Gastroesophageal sphincter (tissue), 3 donors: ENCODE measurements around the gene NCOA3.

Experiments used
- CTCF ChIP-seq, 4 experiments: fragments of 200-600 bp in 2 of 4; fragments of 450-650 bp in 2 of 4; sonication (generic) in 1 of 4; IDR thresholded peaks; one replicate each; pipeline ENCODE4 v1.5.1; 2017 to 2019; ENCODE audit warnings: antibody characterized with exemption in 4 of 4, mild to moderate bottlenecking in 2 of 4, moderate library complexity in 2 of 4
- POLR2A ChIP-seq, 2 donors: fragments of 450-650 bp; IDR thresholded peaks; one replicate each; pipeline ENCODE4 v1.6.1; 2017; ENCODE audit warnings: antibody characterized with exemption in 2 of 2, mild to moderate bottlenecking in 2 of 2, moderate library complexity in 1 of 2
- POLR2AphosphoS5 ChIP-seq: sonication (generic); formaldehyde crosslinking; IDR thresholded peaks from one replicate; pipeline ENCODE4 v1.6.1; 2017; ENCODE audit warnings: antibody characterized with exemption

GRCh38 chr20:47506850-47507249 lies 5.2 kb downstream of the NCOA3 start:
- TF ChIP-seq CTCF (IDR thresholded peaks at IDR 0.05) (no peak), POLR2A (IDR thresholded peaks at IDR 0.05) (no peak), POLR2AphosphoS5 (no peak)
